Uterus (tissue), 4 donors: ENCODE data around the gene CSTF3. TPM values are rescaled to one million over a fixed set of nuclear protein-coding genes. Genes with fewer than 3 reads are reported as not detected.
"Not testable (repeated sequence)": the region's sequence is repeated elsewhere in the genome, so short reads cannot be mapped to it uniquely, and the experiment has no call there.

Experiments used
- DNase-seq, 2 donors: peaks; one replicate each; pipeline ENCODE4 v3.0.0-alpha.2; 2019 to 2020
- H3K27ac ChIP-seq, 2 donors: fragments of 200-600 bp; sonication (generic); 1 replicate in 1 of 2; 2 replicates in 1 of 2; pipeline ENCODE4 v1.5.1; 2016 to 2018
- H3K27me3 ChIP-seq, 2 donors: fragments of 200-600 bp; sonication (generic); one replicate each; pipeline ENCODE4 v1.5.1; 2018 to 2019; ENCODE audit warnings: control low read depth in 1 of 2
- H3K36me3 ChIP-seq, 2 donors: fragments of 200-600 bp; sonication (generic); one replicate each; pipeline ENCODE4 v1.5.1; 2019; ENCODE audit warnings: control low read depth in 1 of 2
- H3K4me1 ChIP-seq, 2 donors: fragments of 200-600 bp; sonication (generic); one replicate each; pipeline ENCODE4 v1.5.1; 2018 to 2019; ENCODE audit warnings: control low read depth in 1 of 2
- H3K4me3 ChIP-seq, 2 donors: fragments of 200-600 bp; sonication (generic); 1 replicate in 1 of 2; 2 replicates in 1 of 2; pipeline ENCODE4 v1.5.1; 2018 to 2019; ENCODE audit warnings: mild to moderate bottlenecking in 1 of 2
- H3K9me3 ChIP-seq, 2 donors: fragments of 200-600 bp; sonication (generic); one replicate each; pipeline ENCODE4 v1.5.1; 2019; ENCODE audit warnings: control low read depth in 1 of 2
- POLR2A ChIP-seq, 2 donors: fragments of 450-650 bp; IDR thresholded peaks; one replicate each; pipeline ENCODE4 v1.6.1; 2016; ENCODE audit warnings: antibody characterized with exemption in 2 of 2, mild to moderate bottlenecking in 1 of 2, moderate library complexity in 1 of 2
- intact Hi-C: fragments of 100-400 bp; cut with DNase I; formaldehyde crosslinking; loops from one replicate; pipeline ENCODE4 v1.15.1; 2023; ENCODE audit warnings: low total_unique reads
- total RNA-seq, 4 donors: library from RNA; depleted of rRNA in 3 of 4; stranded (reverse); fragments of >200 nt in 3 of 4; gene quantifications; one replicate each; pipeline versions ENCODE4 v1.1.0 to v1.2.4, GENCODE V29; 2014 to 2023
- TF ChIP-seq, protein P1 (sequence below), 4 experiments: fragments of 200-600 bp in 2 of 4; fragments of 450-650 bp in 2 of 4; sonication (generic) in 2 of 4; IDR thresholded peaks; one replicate each; pipeline ENCODE4 v1.5.1; 2016 to 2019; ENCODE audit warnings: antibody characterized with exemption in 4 of 4, mild to moderate bottlenecking in 2 of 4, moderate library complexity in 1 of 4
- donor health status: DM: yes; HTN: yes; CAD: no.

Gene CSTF3
- total RNA-seq, 4 donors from 2014 or later, result 7.9 to 53.0 (median 19.0) TPM

DNA sequence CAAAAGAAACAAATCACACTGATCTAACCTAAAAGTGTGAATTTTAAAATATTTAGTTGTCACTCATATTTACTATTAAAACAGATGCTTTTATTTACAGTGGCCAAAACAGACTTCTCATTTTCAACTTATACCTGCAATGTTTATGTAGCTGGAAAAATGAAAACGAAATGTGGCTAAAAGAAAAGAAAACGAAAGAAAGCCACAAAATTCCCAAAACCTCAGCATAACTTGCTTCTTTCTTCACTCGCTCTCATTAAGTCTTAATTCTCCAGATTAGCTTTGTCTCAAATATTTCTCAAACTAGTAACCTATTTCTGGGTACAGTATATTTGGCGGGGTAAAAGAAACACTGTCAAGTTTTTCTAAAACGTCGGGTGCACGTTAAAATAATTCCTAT, 693 bp downstream of the CSTF3 start:
- no peaks in the 10 kb centered on the region for H3K36me3 ChIP-seq
- H3K9me3 ChIP-seq, result no peaks in the 10 kb centered on the region
- TF ChIP-seq POLR2A (IDR thresholded peaks at IDR 0.05), result no peak
- TF ChIP-seq, protein P1, sequence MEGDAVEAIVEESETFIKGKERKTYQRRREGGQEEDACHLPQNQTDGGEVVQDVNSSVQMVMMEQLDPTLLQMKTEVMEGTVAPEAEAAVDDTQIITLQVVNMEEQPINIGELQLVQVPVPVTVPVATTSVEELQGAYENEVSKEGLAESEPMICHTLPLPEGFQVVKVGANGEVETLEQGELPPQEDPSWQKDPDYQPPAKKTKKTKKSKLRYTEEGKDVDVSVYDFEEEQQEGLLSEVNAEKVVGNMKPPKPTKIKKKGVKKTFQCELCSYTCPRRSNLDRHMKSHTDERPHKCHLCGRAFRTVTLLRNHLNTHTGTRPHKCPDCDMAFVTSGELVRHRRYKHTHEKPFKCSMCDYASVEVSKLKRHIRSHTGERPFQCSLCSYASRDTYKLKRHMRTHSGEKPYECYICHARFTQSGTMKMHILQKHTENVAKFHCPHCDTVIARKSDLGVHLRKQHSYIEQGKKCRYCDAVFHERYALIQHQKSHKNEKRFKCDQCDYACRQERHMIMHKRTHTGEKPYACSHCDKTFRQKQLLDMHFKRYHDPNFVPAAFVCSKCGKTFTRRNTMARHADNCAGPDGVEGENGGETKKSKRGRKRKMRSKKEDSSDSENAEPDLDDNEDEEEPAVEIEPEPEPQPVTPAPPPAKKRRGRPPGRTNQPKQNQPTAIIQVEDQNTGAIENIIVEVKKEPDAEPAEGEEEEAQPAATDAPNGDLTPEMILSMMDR (IDR thresholded peaks at IDR 0.05), result no peak
- no peaks in the 10 kb centered on the region for H3K4me1 ChIP-seq
- H3K27ac ChIP-seq, result peak overlapping the region; percentile 72 to 91
- no peaks in the 10 kb centered on the region for H3K27me3 ChIP-seq
- H3K4me3 ChIP-seq, result peak overlapping the region; percentile 52 to 79
- DNase-seq, result no peak
- intact Hi-C loops, result loop anchor here (10.0 kb wide), 2 partner anchors 164 to 524 kb away; no protein-coding TSS in a partner anchor

DNA sequence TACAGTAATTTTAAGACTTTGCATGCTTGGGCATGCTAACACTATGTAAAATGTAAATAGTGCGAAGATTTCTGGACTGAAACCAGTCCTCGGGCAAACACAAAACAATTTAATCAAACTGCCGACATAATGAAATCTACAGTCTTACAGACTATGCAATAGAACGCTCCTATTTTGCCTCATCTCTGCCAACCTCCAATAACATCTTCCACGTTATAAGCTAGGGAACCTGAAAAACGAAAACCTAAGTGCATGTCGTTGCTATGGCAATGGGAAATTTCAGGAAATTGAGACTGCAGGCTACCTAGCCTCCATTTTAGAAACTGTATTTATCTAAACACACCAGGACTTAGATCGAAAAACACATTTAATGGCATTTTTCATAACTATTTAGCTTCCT, 1.1 kb downstream of the CSTF3 start:
- Histone ChIP-seq H3K4me3 (peak overlapping the region; percentile 52 to 79), H3K27me3 (no peaks in the 10 kb centered on the region), H3K9me3 (no peaks in the 10 kb centered on the region), H3K4me1 (no peaks in the 10 kb centered on the region), H3K36me3 (no peaks in the 10 kb centered on the region), H3K27ac (no peak overlapping the region)
- DNase-seq, result no peak
- intact Hi-C loops, result loop anchor here (10.0 kb wide), 2 partner anchors 165 to 525 kb away; no protein-coding TSS in a partner anchor
- TF ChIP-seq POLR2A (IDR thresholded peaks at IDR 0.05), result no peak
- TF ChIP-seq, protein P1 (IDR thresholded peaks at IDR 0.05), result no peak

DNA sequence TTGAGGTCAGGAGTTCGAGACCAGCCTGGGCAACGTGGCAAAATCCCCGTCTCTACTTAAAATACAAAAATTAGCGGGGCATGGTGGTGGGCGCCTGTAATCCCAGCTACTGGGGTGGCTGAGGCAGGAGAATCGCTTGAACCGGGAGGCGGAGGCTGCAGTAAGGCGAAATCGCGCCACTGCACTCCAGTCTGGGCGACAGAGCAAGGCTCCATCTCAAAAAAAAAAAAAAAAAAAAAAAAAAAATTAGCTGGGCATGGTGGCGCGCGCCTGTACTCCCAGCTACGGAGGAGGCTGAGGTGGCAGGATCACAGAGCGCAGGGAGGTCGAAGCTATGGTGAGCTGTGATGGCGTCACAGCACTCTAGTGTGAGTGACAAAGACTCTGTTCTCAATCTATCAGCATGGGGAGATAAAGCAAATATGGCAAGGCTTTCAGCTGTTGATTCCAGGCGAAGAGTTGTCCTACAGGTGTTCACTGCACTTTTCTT, 1.9 kb downstream of the CSTF3 start:
- H3K27ac ChIP-seq, H3K4me1 ChIP-seq, H3K27me3 ChIP-seq, H3K36me3 ChIP-seq, DNase-seq, intact Hi-C loops, H3K9me3 ChIP-seq: not testable (repeated sequence)
- peak overlapping the region in 1 of 2 donors; percentile 52 for H3K4me3 ChIP-seq

DNA sequence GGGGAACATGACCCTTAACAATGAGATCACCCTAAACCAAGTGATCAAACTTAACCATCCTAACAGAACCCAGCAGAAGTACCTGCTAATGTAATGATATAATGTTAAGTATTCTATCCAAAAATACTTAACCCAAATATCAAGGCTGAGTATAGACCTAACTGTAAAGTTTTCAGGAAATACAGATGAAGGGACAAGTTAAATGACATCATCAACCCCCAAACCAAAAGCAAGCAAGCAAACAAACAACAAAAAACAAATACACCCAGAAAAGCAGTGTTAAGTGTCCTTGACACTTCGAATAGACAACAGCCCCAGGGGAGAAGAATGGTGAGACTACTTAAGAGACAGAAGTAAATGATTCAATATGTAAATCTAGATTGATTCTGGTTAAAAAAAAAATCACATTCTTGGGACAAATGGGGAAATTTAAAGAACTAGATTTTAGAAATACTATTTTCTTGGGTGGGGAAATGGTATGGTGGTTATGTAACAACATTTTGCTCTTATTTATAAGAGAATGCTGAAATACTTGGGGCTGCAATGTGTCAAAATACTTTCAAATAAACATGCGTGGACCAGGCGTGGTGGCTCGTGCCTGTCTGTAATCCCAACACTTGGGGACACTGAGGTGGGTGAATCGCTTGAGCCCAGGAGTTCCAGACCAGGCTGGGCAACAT, 2.5 kb downstream of the CSTF3 start:
- H3K9me3 ChIP-seq, result no peaks in the 10 kb centered on the region
- no peak overlapping the region for H3K27ac ChIP-seq
- H3K36me3 ChIP-seq, result no peaks in the 10 kb centered on the region
- intact Hi-C loops, result no loop called here
- H3K27me3 ChIP-seq, result no peaks in the 10 kb centered on the region
- TF ChIP-seq POLR2A (IDR thresholded peaks at IDR 0.05), result no peak
- TF ChIP-seq, protein P1 (IDR thresholded peaks at IDR 0.05), result no peak
- H3K4me3 ChIP-seq, result no peak overlapping the region
- no peak for DNase-seq
- H3K4me1 ChIP-seq, result no peaks in the 10 kb centered on the region

DNA sequence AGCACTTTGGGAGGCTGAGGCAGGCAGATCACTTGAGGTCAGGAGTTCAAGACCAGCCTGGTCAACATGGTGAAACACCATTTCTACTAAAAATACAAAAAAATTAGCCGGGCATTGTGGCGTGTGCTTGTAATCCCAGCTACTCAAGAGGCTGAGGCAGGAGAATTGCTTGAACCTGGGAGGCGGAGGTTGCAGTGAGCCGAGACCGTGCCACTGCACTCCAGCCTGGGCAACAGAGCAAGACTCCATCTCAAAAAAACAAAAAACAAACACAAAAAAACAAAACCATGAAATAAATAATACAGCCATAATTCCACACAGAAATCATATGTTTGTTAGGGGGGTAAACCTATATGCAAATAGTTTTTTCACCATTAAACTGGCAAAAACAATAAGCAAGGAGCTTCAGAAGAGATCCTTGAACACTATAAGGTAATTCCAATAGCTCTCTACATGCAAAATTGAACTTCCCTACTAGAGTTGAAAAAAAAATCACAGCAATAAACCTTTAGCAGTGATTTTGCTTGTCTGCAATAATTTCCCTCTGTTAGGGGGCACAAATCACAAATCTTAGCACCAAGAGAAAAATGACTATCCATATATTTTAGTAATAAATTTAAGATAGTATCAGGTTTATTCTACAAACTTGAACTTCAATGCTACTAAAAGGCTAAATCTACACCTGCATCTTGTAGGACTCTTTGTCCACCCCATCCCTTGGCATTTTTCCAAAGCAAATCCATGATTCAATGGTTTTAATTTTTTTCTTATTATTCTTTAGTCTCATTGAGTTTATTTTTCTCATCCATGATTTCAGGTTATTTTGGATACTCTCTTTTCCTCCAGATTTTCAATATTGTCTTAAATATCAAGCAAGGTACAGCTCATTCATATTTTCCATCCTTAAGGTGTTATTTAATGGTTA, 3.9 kb downstream of the CSTF3 start:
- TF ChIP-seq POLR2A (IDR thresholded peaks at IDR 0.05), result no peak
- TF ChIP-seq, protein P1 (IDR thresholded peaks at IDR 0.05), result no peak
- intact Hi-C loops, result no loop called here

More for the DNA sequence above, 3.9 kb downstream of the CSTF3 start:
- Histone ChIP-seq H3K36me3 (no peaks in the 10 kb centered on the region), H3K9me3 (no peaks in the 10 kb centered on the region), H3K4me1 (no peaks in the 10 kb centered on the region), H3K27ac (no peak overlapping the region), H3K4me3 (no peak overlapping the region), H3K27me3 (no peaks in the 10 kb centered on the region)
- DNase-seq, result no peak
